HG03558 (cell line): Measurements from ENCODE around the gene KRTAP5-11.
"Not testable (repeated sequence)": the region's sequence is repeated elsewhere in the genome, so short reads cannot be mapped to it uniquely, and the experiment has no call there.

Experiments
- ATAC-seq: cut with Tn5 transposase; IDR thresholded peaks from one replicate; pipeline ENCODE4 v1.9.1; 2021; ENCODE audit warnings: moderate number of reproducible peaks; ENCODE audit not compliant: unreplicated experiment; ENCODE audit errors: extremely low read depth

KRTAP5-11 gene

DNA sequence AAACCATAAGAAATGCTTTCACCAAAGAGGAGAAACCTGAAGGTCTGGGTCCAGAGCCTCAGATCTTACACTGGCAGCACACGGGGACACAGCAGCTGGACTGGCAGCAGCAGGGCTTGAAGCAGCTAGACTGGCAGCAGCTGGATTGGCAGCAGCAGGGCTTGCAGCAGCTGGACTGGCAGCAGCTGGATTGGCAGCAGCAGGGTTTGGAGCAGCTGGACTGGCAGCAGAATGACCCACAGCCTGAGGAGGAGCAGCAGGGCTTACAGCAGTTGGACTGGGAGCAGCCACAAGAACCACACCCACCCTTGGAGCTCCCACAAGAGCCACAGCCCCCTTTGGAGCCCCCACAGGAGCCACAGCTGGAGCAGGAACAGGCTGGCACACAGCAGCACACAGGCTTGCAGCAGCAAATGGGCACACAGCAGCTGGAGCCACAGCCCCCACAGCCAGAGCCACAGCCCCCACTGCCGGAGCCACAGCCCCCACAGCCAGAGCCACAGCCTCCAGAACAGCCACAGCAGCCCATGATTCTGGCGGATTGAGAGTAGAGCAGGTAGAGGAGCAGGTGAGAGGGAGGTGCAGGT lies at the start of gene KRTAP5-11:
KRTAP5-11 (minus strand) TSS at position 567 of the 587 bp plus-strand sequence; CDS start at position 529, 38 bp downstream.
- ATAC-seq = no peak

DNA sequence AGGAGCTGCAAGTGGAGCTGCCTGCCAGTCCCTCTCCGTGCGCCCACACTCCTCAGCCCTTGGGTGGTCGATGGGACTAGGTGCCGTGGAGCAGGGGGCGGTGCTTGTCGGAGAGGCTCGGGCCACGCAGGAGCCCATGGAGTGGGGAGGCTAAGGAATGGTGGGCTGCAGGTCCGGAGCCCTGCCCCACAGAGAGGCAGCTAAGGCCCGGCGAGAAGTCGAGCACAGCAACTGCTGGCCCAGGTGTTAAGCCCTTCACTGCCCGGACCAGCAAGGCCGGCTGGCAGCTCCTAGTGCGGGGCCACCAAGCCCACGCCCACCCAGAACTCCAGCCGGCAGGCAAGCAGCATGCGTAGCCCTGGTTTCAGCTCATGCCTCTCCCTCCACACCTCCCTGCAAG lies 48.9 kb upstream of the KRTAP5-11 start:
- ATAC-seq = not testable (repeated sequence)

- not testable (repeated sequence) for ATAC-seq
Measured at GRCh38 chr11:71630071-71630470, 47.4 kb upstream of the KRTAP5-11 start.

- not testable (repeated sequence) for ATAC-seq
Measured at GRCh38 chr11:71628943-71629342, 46.3 kb upstream of the KRTAP5-11 start.

GRCh38 chr11:71623226-71623625 lies 40.6 kb upstream of the KRTAP5-11 start:
- not testable (repeated sequence) for ATAC-seq

GRCh38 chr11:71622561-71622960 lies 39.9 kb upstream of the KRTAP5-11 start:
- ATAC-seq = not testable (repeated sequence)

DNA sequence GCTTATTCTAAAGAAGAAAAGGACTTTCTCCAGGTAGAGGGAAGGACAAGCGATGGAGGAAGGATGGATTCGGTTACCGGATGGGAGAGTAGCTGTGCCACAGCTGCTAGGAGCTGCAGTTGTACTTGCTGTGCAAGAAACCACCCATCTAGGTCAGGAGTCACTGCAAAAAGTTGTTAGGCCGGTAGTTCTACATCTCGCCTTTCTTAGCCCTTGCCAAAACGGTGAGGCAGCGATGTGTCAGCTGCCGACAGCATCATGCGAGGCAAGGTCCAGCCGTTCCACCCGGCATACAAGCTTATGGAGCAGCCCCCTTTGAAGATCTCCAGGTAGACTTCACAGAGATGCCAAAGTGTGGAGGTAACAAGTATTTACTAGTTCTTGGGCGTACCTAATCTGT lies 32.3 kb upstream of the KRTAP5-11 start:
- ATAC-seq = not testable (repeated sequence)

DNA sequence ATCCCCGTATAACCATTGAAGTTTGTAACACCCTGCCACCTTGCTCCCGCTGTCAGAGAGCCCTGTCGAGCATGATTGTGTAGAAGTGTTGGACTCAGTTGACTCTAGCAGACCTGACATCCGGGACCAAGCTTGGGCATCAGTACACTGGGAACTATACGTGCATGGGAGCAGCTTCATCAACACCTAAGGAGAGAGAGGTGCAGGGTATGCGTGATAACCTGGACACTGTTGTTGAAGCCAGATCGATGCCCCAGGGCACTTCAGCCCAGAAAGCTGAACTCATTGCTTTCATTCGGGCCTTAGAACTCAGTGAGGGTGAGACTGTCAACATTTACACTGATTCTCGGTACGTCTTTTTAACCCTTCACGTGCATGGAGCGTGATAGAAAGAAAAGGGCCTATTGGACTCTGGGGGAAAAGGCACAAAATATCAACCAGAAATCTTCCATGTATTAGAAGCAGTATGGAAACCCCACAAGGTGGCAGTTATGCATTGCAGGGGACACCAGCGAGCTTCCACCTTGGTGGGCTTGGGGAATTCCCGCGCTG lies 31.8 kb upstream of the KRTAP5-11 start:
- ATAC-seq = not testable (repeated sequence)

DNA sequence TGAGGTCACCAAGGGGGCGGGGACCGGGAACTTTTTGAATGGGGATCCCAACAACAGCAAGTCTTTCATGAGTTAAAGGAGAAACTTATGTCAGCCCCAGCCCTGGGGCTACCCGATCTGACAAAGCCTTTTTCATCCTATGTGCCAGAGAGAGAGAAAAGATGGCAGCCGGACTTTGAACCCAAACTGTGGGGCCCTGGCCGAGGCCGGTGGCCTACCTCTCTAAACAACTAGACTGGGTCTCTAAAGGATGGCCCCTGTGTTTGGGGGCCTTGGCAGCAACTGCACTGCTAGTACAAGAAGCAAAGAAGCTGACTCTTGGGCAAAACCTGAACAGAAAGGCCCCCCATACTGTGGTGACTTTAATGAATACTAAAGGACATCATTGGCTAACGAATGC lies 31.3 kb upstream of the KRTAP5-11 start:
- not testable (repeated sequence) for ATAC-seq

DNA sequence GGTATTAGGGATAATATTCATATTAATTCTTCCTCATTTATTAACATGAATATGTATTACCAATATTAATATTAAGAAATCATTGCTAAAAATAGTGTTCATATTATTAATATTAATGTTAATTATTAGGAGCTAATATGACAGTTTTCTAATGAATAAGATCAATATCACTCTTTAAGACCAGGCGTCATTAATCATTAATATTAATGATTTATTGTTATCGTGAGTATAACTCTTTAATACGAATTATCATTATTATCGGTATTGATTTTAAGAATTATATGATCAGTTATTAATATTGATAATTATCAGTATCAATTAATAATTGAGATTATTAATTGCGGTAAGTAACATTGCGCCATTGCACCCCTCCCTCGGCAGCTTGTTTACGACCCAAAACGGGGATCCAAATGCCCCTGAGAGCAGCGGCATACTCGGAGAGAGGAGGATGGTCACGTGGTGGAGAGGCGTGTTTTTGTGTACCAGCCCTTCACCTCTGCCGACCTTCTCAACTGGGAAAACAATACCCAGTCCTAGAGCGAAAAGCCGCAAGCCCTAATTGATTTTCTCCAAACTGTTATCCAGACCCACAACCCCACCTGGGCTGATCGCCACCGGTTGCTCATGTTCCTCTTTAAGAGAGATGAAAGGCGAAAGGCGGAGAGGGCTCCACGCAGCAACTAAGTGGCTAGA lies 28.7 kb upstream of the KRTAP5-11 start:
- ATAC-seq = not testable (repeated sequence)

GRCh38 chr11:71608272-71608671 lies 25.6 kb upstream of the KRTAP5-11 start:
- not testable (repeated sequence) for ATAC-seq

DNA sequence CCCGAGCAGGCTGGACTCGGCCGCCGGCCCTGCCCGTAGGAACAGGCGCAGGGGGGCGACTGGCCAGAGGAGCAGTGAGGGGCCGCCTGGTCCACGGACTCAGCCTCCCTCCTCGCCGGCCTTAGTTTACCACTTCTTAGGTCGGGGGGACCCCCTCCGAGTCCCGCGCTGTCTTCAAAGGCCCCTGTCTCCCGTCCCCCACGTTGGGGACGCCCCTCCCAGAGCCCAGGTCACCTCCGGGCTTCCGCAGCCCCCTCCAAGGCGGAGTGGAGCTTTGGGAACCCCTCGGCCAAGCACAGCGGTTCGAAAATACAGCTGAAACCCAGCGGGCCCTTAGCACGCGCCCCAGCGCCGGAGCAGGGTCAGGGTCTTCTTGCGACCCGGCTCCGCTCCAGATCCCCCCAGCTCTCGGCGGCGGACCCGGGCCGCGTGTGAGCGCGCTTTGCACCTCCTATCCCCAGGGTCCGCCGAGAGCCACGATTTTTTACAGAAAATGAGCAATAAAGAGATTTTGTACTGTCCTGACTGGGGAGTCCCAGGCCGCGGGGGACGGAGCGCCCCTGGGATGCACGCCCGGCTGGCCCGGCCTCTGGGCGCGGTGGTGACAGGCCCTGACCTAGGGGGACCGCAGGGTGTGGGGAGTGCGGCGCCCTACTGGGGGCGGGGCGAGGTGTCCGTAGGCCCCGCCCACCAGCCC lies 25.0 kb upstream of the KRTAP5-11 start:
- not testable (repeated sequence) for ATAC-seq

DNA sequence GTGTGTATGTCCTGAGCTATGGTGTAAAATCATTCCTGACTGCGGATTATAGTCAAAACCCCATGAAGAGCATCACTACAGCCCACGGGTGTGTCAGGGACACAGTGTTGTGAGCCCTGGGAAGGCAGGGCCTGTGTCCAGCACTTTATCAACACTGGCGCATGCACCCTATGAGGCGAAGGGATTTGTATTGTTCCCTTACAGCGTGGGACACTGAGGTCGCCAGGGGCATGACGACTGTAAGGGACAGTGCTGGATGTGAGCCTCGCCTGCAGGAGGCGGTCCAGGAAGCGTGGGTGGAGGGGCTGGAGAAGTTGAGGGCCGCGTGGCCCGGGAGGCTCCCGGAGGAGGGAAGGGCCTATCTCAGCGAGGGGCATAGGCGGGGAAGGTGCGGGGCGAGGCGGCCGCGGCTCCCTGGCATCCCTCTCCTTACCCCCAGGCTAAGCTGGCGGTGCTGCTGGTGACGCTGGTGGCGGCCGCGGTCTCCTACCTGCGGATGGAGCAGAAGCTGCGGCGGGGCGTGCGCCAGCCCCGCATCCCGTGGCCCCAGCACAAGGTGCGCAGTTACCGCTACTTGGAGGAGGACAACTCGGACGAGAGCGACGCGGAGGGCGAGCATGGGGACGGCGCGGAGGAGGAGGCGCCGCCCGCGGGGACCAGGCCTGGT lies 24.3 kb upstream of the KRTAP5-11 start:
- ATAC-seq = not testable (repeated sequence)

DNA sequence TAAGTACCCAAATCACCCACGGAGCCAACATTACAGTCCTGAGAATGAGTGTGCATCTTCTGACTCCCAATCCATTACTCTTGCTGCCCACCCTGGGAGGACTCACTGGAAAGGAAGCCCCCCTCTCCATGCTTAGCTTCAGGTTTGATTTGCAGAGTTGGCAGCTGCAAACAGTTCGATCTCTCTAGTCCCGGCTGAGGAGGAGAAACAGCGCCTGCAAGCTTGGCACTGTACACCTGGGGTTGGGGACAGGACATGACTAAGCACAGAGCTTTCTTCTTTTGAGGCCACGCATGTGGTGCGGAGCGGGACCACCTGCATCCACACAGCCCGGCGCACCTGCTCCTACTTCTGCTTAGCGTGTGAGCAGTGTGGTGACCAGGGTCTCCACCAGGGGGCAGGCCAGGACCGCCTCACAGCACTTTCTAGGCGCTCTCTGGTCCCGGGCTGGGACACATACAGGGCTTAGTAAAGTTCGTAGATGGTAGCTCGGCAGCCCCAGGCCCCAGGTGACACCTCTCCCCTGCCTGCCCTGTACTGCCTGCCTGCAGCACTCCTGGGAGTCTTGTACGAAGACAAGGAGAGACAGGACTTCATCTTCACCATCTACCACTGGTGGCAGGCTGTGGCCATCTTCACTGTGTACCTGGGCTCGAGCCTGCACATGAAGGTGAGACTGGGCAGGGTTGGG lies 22.3 kb upstream of the KRTAP5-11 start:
- ATAC-seq = not testable (repeated sequence)

DNA sequence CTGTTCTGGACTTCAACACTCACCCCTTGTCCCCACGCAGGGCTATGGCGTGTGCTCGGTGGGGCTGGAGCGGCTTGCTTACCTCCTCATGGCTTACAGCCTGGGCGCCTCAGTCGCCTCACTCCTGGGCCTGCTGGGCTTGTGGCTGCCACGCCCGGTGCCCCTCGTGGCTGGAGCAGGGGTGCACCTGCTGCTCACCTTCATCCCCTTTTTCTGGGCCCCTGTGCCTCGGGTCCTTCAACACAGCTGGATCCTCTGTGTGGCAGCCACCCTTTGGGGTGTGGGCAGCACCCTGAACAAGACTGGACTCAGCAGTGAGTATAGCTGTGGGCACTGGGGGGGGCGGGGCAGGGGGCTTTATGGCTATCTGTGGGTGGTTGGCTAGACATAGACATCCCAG lies 20.5 kb upstream of the KRTAP5-11 start:
- ATAC-seq = not testable (repeated sequence)

GRCh38 chr11:71589546-71589920 lies 6.9 kb upstream of the KRTAP5-11 start:
- ATAC-seq = not testable (repeated sequence)

- ATAC-seq = not testable (repeated sequence)
Measured at GRCh38 chr11:71588822-71589545, 6.3 kb upstream of the KRTAP5-11 start.

- not testable (repeated sequence) for ATAC-seq
Measured at GRCh38 chr11:71588314-71588713, 5.6 kb upstream of the KRTAP5-11 start.

GRCh38 chr11:71585673-71586072 lies 3.0 kb upstream of the KRTAP5-11 start:
- ATAC-seq = not testable (repeated sequence)
